ENCODE results near the gene IL11RA. TPM values are rescaled to one million over a fixed set of nuclear protein-coding genes. Genes with fewer than 3 reads are reported as not detected.

IL11RA gene
- total and polyA plus RNA-seq, 4 experiments from 2014 or later = 13.6 to 209 (median 111) TPM

Other genes starting within 250 kb of the IL11RA start
- 10 to 100 TPM; 13.9 to 16.3 TPM for gene FAM219A, start 193.6 kb upstream of the IL11RA start, total RNA-seq
- gene FAM219A, start 193.6 kb upstream of the IL11RA start, polyA plus RNA-seq = 1 to 10 TPM in 1 of 2 donors, under 1 TPM in 1; 0.33 to 1.4 TPM
- not detected for gene DNAI1, start 193.4 kb upstream of the IL11RA start, total RNA-seq
- not detected for gene DNAI1, start 193.4 kb upstream of the IL11RA start, polyA plus RNA-seq
- gene ENHO, start 129.2 kb upstream of the IL11RA start, total RNA-seq = not detected
- under 1 TPM in 1 of 2 donors, not detected in 1; 0.47 TPM for gene ENHO, start 129.2 kb upstream of the IL11RA start, polyA plus RNA-seq
- gene CNTFR, start 62.5 kb upstream of the IL11RA start, total RNA-seq = not detected
- not detected for gene CNTFR, start 62.5 kb upstream of the IL11RA start, polyA plus RNA-seq
- 10 to 100 TPM; 28.5 to 28.9 TPM for gene RPP25L, start 40.1 kb upstream of the IL11RA start, total RNA-seq
- gene RPP25L, start 40.1 kb upstream of the IL11RA start, polyA plus RNA-seq = 10 to 100 TPM; 39.1 to 46.5 TPM
- gene DCTN3, start 31.7 kb upstream of the IL11RA start, total RNA-seq = 10 to 100 TPM; 57.8 to 62.0 TPM
- gene DCTN3, start 31.7 kb upstream of the IL11RA start, polyA plus RNA-seq = 100 to 1,000 TPM; 112 to 144 TPM
- not detected for gene ARID3C, start 23.1 kb upstream of the IL11RA start, total RNA-seq
- not detected for gene ARID3C, start 23.1 kb upstream of the IL11RA start, polyA plus RNA-seq
- gene SIGMAR1, start 14.4 kb upstream of the IL11RA start, total RNA-seq = 10 to 100 TPM; 56.1 to 59.5 TPM
- gene SIGMAR1, start 14.4 kb upstream of the IL11RA start, polyA plus RNA-seq = 100 to 1,000 TPM; 126 to 193 TPM
- 100 to 1,000 TPM; 251 to 261 TPM for gene GALT, start 5.5 kb upstream of the IL11RA start, total RNA-seq
- gene GALT, start 5.5 kb upstream of the IL11RA start, polyA plus RNA-seq = 10 to 100 TPM; 81.9 to 82.9 TPM
- gene CCL27, start 10.5 kb downstream of the IL11RA start, total RNA-seq = not detected
- under 1 TPM in 1 of 2 donors, not detected in 1; 0.59 TPM for gene CCL27, start 10.5 kb downstream of the IL11RA start, polyA plus RNA-seq
- gene CCL19, start 39.1 kb downstream of the IL11RA start, total RNA-seq = not detected
- not detected for gene CCL19, start 39.1 kb downstream of the IL11RA start, polyA plus RNA-seq
- gene CCL21, start 58.0 kb downstream of the IL11RA start, total RNA-seq = not detected
- gene CCL21, start 58.0 kb downstream of the IL11RA start, polyA plus RNA-seq = not detected

Data from CD4-positive, alpha-beta memory T cell (primary cell).